Parathyroid adenoma (tissue), 2 donors: ENCODE results near the gene PALM2AKAP2.

ENCODE experiments used
- H2AFZ ChIP-seq: fragments of 300-600 bp; sonication (generic); one replicate; pipeline ENCODE4 v1.7.0; 2017; ENCODE audit warnings: antibody characterized with exemption, mild to moderate bottlenecking
- H3K27ac ChIP-seq: fragments of 300-600 bp; sonication (generic); one replicate; pipeline ENCODE4 v1.7.0; 2017
- H3K27me3 ChIP-seq: fragments of 300-600 bp; sonication (generic); one replicate; pipeline ENCODE4 v1.7.0; 2017; ENCODE audit warnings: low read length; ENCODE audit not compliant: control insufficient read depth, insufficient read depth
- H3K36me3 ChIP-seq: fragments of 300-600 bp; sonication (generic); one replicate; pipeline ENCODE4 v1.7.0; 2017; ENCODE audit warnings: low read length; ENCODE audit not compliant: control insufficient read depth, insufficient read depth
- H3K4me1 ChIP-seq: fragments of 300-600 bp; sonication (generic); one replicate; pipeline ENCODE4 v1.7.0; 2017; ENCODE audit warnings: control low read depth
- H3K4me2 ChIP-seq: fragments of 300-600 bp; sonication (generic); one replicate; pipeline ENCODE4 v1.7.0; 2017; ENCODE audit warnings: low read length
- H3K4me3 ChIP-seq: fragments of 300-600 bp; sonication (generic); one replicate; pipeline ENCODE4 v1.7.0; 2017; ENCODE audit warnings: low read depth, low read length
- H3K79me2 ChIP-seq: fragments of 300-600 bp; sonication (generic); one replicate; pipeline ENCODE4 v1.7.0; 2017; ENCODE audit warnings: control low read depth
- H3K9ac ChIP-seq: fragments of 300-600 bp; sonication (generic); one replicate; pipeline ENCODE4 v1.7.0; 2017; ENCODE audit warnings: mild to moderate bottlenecking
- H3K9me3 ChIP-seq: fragments of 300-600 bp; sonication (generic); one replicate; pipeline ENCODE4 v1.7.0; 2017; ENCODE audit warnings: low read length; ENCODE audit not compliant: control insufficient read depth
- TF ChIP-seq, protein P1 (sequence below): fragments of 300-600 bp; sonication (generic); IDR thresholded peaks from one replicate; pipeline ENCODE4 v1.7.0; 2017; ENCODE audit warnings: antibody characterized with exemption, mild to moderate bottlenecking
- donor health status: primary hyperparathyroidism.

PALM2AKAP2 gene

DNA sequence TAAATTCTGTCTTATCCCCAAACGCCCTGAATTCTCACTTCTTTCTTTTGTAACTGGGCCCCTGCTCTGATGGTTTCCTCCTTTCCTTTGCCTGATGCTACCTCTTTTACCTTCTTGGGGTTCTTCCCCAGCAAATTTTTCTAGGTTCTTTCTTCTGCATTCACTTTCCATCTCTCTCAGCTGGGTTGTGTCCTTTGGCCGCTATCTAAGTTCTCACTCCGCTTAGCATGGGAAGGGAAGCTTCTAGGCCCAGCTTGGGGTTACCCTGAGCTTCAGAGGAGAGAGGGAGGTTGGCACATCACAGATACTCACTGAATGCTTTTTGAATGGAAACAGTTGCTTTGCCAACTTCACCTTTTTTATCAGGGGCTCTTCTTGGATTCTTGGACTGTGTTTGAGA, 17.0 kb downstream of the PALM2AKAP2 start:
- H3K27me3 ChIP-seq, result no peaks in the 10 kb centered on the region
- H3K36me3 ChIP-seq, result no peaks in the 10 kb centered on the region
- no peaks in the 10 kb centered on the region for H3K79me2 ChIP-seq
- no peak overlapping the region for H3K9ac ChIP-seq
- no peak overlapping the region for H2AFZ ChIP-seq
- TF ChIP-seq, protein P1, sequence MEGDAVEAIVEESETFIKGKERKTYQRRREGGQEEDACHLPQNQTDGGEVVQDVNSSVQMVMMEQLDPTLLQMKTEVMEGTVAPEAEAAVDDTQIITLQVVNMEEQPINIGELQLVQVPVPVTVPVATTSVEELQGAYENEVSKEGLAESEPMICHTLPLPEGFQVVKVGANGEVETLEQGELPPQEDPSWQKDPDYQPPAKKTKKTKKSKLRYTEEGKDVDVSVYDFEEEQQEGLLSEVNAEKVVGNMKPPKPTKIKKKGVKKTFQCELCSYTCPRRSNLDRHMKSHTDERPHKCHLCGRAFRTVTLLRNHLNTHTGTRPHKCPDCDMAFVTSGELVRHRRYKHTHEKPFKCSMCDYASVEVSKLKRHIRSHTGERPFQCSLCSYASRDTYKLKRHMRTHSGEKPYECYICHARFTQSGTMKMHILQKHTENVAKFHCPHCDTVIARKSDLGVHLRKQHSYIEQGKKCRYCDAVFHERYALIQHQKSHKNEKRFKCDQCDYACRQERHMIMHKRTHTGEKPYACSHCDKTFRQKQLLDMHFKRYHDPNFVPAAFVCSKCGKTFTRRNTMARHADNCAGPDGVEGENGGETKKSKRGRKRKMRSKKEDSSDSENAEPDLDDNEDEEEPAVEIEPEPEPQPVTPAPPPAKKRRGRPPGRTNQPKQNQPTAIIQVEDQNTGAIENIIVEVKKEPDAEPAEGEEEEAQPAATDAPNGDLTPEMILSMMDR, result no peak
- H3K4me3 ChIP-seq, result no peak overlapping the region
- H3K4me1 ChIP-seq, result no peaks in the 10 kb centered on the region
- no peaks in the 10 kb centered on the region for H3K9me3 ChIP-seq
- H3K27ac ChIP-seq, result no peak overlapping the region
- H3K4me2 ChIP-seq, result no peak overlapping the region

DNA sequence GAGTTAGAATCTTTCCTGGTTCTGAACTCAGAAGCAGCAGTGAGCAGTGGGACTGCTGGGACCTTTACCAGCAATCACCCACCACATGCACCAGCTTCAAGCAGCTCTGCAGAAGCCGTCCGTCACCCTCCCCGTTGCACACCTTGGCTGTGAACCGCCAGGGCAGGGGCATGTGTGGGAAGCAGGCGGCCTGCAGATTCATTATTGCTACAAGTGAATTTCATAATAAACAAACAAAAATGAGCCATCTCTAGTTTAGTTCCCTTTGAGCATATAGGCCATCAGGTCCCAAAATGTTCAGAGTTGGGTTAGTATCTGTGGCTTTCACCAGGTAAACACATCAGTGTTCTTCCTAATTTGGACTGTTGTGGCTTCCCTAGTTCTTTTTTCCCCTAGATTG, 17.5 kb downstream of the PALM2AKAP2 start:
- H3K27ac ChIP-seq, result no peak overlapping the region
- no peaks in the 10 kb centered on the region for H3K36me3 ChIP-seq
- no peak overlapping the region for H3K4me3 ChIP-seq
- no peaks in the 10 kb centered on the region for H3K27me3 ChIP-seq
- no peak overlapping the region for H3K9ac ChIP-seq
- H3K79me2 ChIP-seq, result no peaks in the 10 kb centered on the region
- no peaks in the 10 kb centered on the region for H3K4me1 ChIP-seq
- H2AFZ ChIP-seq, result no peak overlapping the region
- no peak overlapping the region for H3K4me2 ChIP-seq
- no peaks in the 10 kb centered on the region for H3K9me3 ChIP-seq
- TF ChIP-seq, protein P1, result no peak

DNA sequence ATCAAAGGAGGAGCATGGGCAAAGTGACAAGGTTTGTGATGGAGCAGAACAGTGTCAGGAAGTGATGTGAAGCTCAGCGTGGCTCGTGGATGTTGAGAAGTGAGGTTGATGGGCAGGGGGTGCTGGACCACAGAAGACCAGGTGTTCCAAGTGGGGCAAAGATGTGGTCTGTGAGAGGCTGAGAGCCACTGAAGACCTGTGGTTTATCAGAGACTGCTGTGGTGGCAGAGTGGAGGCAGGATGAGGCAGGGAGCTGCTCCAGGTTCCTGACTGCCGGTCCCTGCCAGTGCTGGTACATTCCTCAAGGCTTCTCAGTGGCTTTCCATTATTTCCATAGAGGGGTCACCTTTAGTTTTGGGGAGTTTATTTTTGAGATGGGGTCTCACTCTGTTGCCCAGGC, 19.1 kb downstream of the PALM2AKAP2 start:
- no peaks in the 10 kb centered on the region for H3K36me3 ChIP-seq
- no peaks in the 10 kb centered on the region for H3K4me1 ChIP-seq
- no peaks in the 10 kb centered on the region for H3K79me2 ChIP-seq
- H3K4me3 ChIP-seq, result no peak overlapping the region
- TF ChIP-seq, protein P1, result no peak
- H3K4me2 ChIP-seq, result no peak overlapping the region
- no peak overlapping the region for H2AFZ ChIP-seq
- H3K9ac ChIP-seq, result no peak overlapping the region
- no peaks in the 10 kb centered on the region for H3K27me3 ChIP-seq
- H3K9me3 ChIP-seq, result no peaks in the 10 kb centered on the region
- H3K27ac ChIP-seq, result no peak overlapping the region

DNA sequence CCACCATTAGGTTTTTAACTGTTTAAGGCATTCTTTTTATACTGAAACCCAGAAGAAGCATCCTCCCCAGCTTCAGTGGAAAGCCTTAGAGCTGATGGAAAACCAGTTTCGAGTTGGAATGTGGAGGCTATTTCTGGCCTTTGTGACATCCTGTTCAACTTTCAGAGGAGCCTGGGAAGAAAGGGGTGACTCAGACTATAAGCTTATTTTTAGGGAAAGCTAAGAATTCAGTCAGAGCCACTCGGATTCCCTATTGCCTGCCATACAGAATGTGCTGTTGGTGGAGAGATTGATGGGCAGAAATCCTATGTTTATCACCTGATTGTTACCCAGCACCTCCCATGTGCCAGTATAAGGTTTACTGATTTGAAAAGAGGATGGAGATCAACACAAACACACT, 19.8 kb downstream of the PALM2AKAP2 start:
- H3K27ac ChIP-seq, result no peak overlapping the region
- H3K4me1 ChIP-seq, result no peaks in the 10 kb centered on the region
- H3K27me3 ChIP-seq, result no peaks in the 10 kb centered on the region
- H3K79me2 ChIP-seq, result no peaks in the 10 kb centered on the region
- H3K4me2 ChIP-seq, result no peak overlapping the region
- no peaks in the 10 kb centered on the region for H3K9me3 ChIP-seq
- no peak overlapping the region for H3K4me3 ChIP-seq
- TF ChIP-seq, protein P1, result no peak
- H2AFZ ChIP-seq, result no peak overlapping the region
- H3K36me3 ChIP-seq, result no peaks in the 10 kb centered on the region
- H3K9ac ChIP-seq, result no peak overlapping the region

DNA sequence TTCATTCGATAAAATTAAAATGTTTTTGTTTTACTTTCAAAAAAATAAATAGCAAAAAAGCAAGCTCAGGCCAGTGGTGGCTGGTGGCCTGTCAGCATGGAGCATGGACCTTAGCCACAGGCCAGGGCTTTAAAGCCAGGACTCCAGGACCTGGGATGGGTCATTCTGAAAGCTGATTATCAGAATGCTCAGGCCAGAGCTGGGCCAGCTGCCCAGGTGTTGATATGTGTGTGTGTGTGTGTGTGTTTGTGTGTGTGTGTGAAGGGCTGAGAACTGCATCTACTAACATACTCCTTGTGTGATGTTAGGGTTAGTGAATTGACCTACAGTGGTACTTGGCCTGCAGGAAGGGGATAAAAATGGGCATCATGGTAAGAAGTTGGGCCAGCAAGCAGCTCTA, 21.5 kb downstream of the PALM2AKAP2 start:
- H3K27me3 ChIP-seq, result no peaks in the 10 kb centered on the region
- H3K9ac ChIP-seq, result no peak overlapping the region
- no peaks in the 10 kb centered on the region for H3K9me3 ChIP-seq
- H3K36me3 ChIP-seq, result no peaks in the 10 kb centered on the region
- no peak overlapping the region for H3K27ac ChIP-seq
- no peaks in the 10 kb centered on the region for H3K79me2 ChIP-seq
- no peak overlapping the region for H3K4me3 ChIP-seq
- H3K4me2 ChIP-seq, result no peak overlapping the region
- TF ChIP-seq, protein P1, result no peak
- H3K4me1 ChIP-seq, result no peaks in the 10 kb centered on the region
- no peak overlapping the region for H2AFZ ChIP-seq
